ENCODE data around the gene KARS1. TPM values are rescaled to one million over a fixed set of nuclear protein-coding genes. Genes with fewer than 3 reads are reported as not detected.

The KARS1 gene
- 119 and 121 TPM in 2 replicates for total RNA-seq

DNA sequence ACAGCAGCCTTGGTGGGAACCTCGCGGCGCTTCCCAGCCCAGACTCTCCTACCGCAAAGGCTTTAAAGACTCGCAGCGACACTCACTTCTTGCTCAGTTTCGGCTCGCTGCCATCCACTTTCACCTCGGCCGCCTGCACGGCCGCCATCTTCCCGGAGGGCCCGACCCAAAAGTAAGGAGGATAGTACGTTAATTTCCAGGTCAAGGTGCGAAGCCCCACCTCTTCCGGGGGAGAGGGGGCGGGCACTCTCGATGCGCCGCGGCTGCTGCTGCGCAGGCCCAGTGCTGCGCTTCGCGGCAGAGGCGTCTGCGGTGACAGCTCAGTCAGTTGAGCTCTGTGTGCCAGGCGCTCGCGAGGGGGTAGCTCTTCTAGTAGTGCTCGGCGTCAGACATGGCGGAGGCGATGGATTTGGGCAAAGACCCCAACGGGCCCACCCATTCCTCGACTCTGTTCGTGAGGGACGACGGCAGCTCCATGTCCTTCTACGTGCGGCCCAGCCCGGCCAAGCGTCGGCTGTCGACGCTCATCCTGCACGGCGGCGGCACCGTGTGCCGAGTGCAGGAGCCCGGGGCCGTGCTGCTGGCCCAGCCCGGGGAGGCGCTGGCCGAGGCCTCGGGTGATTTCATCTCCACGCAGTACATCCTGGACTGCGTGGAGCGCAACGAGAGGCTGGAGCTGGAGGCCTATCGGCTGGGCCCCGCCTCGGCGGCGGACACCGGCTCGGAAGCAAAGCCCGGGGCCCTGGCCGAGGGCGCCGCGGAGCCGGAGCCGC is at the start of gene KARS1, which contains the start of gene TERF2IP:
KARS1 (minus strand) TSS at position 174 of the 773 bp plus-strand sequence; CDS start at position 148, 26 bp downstream.
TERF2IP (plus strand) TSS at position 282 of the 773 bp plus-strand sequence; CDS start at position 392, 110 bp downstream.
- peak; percentile 96 for DNase-seq (ENCODE audit: low read depth in 2 of 2)

DNA sequence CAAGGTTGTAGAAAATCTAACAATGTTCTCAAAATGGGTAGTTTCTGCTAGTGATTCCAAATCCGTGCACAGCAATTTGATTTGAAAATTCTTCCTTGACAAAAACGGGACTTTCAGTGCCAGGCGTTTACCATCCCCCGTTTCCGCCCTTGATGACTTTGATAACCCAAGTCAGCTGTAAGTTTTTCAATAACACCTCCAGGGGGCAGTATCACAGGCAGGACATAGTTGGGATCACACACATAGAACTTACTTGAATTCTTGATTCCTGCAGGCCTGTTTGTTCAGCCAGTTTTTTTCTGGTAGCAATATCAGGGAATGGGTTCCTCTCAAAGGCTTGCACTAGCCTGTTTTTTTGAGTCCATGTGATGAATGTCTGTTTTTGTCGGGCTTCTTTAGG is 48.2 kb upstream of the KARS1 start:
- no peak for DNase-seq (ENCODE audit: low read depth in 2 of 2)

DNA sequence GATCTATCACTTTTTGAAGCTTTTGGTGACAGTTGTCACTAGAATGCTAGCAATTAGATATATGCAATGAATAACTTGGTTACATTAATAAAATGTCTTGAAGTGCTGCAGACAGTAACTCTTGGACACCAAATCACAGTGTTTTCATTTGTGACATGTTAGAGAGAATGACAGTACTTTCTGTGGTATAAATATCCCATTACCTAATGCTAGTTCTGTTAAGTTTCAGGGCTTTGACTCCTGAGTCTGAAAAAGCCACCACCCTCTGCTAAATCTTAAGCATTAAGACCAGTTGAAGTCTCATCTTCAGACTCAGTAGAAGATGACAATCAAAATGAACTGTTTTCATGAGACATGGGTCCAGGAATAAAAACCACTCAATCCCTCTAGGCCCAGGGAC is 39.9 kb upstream of the KARS1 start:
- DNase-seq (ENCODE audit: low read depth in 2 of 2): no peak

DNA sequence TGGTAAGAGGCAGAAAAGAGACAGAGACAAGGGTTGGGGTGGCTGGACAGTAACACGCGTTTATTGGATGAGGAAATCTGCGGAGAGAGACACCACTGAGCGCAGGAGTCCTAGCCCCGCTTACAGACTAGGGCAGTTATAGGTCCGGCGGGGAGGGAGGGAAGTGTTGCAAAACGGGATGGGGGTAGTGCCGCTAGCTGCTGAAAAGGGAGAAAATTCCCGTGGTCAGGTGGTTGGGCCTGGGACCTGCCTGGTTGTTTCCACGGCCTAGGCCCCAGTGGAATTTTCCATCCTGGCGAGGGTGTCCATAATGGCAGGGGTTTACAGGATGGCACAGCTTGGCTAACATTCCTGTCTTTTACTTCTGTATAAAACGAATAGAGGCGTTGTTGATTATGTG is 34.8 kb upstream of the KARS1 start:
- no peak for DNase-seq (ENCODE audit: low read depth in 2 of 2)

DNA sequence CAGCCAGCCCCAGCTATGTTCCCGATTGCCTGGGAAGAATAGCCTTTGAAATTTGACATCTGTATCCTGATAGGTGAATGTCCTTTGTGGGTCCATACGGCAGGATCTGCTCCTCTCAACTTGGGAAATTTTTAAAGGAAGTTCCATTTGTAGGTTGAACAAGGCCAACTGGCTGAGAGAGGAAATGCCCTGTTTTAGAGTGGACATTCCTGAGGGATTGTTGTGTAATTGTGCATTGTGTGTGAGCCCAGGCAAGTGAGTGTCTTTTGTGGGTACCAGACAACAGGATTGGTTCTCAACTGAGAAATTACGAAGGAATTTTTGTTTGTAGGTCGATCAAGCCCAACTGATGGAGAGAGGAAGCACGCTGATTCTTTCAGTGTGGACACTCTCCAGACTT is 31.9 kb upstream of the KARS1 start:
- DNase-seq (ENCODE audit: low read depth in 2 of 2): peak; percentile 29 to 60

DNA sequence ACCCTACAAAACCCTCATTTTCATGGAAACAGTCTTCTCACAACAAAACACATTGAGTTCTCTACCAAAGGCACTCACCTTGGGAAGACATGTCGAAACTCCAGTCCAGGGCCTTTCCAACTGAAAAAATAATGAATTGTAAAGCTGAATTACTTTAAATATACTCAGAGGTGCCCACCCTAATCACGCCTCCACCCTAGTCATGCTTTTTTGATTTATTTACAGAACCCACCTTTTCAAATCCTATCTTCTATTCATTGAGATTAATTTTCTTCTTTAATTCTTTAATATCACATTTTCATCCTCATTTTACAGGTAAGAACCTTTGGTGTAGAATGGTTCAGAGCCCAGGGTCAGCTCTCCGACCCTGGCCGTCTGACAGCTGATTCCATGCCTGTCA is 29.4 kb upstream of the KARS1 start, which contains the start of gene CPHXL2:
CPHXL2 (minus strand) TSS at position 101 of the 400 bp plus-strand sequence; CDS start at position 91, 10 bp downstream.
- no peak for DNase-seq (ENCODE audit: low read depth in 2 of 2)

DNA sequence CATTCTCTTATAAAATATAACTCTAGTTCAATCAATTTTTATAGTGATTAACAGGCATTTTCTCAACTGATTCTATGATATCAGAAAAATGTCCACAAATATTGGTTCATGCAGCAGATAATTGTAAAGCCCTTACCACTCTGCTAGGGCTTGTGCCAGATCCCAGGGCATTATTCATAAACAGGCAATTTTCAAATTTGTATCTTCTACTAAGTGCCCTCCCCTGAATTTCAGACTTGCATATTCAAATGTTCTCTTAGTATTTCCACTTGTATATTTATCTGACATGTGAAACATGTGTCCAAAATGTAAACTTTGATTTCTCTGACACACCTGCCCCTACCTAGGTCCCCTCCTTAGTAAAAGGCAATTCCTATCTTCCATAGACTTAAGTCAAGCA is 20.0 kb upstream of the KARS1 start:
- DNase-seq (ENCODE audit: low read depth in 2 of 2): no peak

DNA sequence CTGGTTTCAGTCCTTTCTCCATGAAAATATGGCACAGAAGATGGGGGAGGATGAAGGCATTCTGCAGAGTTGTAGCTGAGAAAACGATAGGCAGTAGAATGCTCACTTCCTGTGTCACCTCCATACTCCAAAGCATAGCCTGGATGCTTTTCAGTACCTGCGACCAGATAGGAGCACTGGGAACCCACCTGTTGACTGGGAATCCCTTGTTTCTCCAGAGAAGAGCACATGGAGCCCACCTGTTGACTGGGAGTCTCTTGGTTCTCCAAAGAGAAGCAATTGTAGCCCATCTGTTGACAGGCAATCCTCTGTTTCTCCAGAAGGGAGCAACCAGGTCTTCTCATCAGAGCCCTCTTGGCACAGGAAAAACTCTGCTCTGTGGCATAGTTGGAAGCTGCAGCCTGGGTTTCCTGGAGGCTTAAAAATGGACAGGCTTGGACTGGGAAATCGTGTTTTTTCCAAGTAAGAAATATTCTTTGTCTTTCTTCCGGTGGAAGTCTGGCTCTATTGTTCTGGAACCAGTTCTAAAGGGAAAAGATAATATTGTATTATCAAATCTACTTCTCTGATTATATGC is 13.3 kb upstream of the KARS1 start:
- DNase-seq (ENCODE audit: low read depth in 2 of 2): peak; percentile 38 to 62

DNA sequence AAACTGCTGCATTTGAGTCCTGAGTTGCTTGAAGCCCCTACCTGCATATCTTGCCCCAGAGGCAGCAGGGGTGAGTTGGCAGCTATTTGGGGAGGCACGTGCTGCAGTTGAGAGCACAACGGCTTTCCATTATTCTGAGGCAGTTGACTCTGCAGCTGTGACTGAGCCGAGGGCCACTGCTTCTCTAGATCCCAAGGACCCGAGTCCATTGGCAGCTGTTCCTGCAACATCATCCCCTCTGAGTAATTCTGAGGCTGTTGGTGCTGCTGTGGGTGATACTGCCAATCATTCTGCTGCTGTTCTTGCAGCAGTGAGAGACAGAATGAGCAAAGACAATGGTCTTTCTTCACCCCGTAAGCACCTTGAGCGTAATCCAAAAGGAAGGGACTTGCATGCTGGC is 12.9 kb upstream of the KARS1 start:
- DNase-seq (ENCODE audit: low read depth in 2 of 2): no peak

DNA sequence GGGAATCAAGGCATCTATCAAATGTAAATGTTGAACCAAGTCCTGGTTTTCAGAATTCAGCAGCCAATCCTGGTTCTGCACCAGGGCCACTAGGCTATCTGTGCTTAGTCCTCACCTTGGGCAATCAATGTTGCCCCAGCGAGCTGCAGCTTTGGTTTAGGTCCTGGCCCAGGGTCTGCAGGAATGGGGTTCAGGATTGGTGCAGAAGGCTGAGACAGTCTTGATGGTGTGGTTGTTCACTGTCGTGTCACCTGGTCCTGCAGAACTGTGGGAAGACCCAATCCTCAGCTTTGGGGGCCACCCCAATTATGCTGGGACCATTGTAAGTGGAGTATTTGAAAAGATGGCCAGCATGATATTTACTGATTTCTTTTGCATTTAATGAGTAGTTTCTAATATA is 10.7 kb upstream of the KARS1 start:
- DNase-seq (ENCODE audit: low read depth in 2 of 2): no peak

DNA sequence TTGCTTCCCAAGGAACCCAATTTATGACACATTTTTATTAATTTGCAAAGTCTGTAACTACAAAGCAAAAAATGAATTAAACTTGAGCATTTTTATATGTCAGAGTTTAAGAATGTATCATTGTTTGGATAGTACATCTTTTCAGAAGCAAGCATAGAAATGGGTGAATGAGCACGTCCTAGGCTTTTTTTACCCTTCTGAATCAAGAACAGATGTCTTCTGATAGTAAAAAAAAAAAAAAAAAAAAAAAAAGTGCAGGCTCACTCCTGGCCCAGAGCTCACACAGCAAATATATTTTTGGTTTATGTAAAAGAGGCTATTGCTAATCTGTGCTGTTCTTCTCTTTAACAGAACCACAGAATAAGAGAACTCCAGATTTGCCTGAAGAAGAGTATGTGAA is 6.5 kb upstream of the KARS1 start:
- no peak for DNase-seq (ENCODE audit: low read depth in 2 of 2)

DNA sequence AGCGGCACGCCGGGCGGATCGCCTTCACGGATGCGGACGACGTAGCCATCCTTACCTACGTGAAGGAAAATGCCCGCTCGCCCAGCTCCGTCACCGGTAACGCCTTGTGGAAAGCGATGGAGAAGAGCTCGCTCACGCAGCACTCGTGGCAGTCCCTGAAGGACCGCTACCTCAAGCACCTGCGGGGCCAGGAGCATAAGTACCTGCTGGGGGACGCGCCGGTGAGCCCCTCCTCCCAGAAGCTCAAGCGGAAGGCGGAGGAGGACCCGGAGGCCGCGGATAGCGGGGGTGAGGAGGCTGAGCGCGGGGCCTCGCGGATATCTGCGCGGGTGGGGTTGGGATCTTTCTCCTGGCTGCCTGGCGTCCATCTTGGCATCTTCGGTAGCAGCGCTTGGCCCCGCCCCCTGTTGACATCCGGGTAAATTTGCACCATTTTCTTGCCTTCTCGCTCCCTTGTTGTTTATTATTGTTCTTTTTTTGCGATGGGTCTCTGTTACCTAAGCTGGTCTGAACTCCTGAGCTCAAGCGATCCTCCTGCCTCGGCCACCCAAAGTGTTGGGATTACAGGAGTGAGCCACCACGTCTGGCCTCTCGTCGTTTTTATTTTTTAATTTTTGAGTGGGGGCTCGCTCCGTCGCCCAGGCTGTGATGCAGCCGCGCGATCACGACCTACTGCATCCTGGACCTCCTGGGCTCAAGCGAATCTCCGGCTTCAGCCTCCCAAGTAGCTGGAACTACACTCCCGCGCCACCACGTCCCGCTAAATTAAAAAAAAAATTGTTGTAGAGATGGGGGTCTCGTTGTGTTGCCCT is 1.0 kb upstream of the KARS1 start:
- peak; percentile 70 to 81 for DNase-seq (ENCODE audit: low read depth in 2 of 2)

DNA sequence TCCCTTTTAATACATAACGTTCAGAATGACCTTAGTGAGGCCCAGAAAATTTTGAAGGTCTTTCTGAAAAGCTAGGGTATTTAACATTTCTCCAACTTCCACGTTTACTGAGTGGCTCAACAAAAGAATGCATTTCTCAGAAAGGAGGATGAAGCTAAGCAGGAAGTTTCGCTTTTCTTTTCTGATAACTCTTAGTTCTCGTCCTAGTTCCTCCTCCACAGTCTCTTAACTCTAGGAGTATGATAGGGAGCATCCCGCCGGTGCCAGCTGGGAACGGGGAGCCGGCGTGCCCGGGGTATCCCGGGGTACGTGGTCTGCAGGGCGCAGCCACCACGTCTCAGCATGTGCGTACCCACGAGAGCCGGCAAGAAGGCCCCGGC is 363 bp downstream of the KARS1 start:
- DNase-seq (ENCODE audit: low read depth in 2 of 2): no peak

DNA sequence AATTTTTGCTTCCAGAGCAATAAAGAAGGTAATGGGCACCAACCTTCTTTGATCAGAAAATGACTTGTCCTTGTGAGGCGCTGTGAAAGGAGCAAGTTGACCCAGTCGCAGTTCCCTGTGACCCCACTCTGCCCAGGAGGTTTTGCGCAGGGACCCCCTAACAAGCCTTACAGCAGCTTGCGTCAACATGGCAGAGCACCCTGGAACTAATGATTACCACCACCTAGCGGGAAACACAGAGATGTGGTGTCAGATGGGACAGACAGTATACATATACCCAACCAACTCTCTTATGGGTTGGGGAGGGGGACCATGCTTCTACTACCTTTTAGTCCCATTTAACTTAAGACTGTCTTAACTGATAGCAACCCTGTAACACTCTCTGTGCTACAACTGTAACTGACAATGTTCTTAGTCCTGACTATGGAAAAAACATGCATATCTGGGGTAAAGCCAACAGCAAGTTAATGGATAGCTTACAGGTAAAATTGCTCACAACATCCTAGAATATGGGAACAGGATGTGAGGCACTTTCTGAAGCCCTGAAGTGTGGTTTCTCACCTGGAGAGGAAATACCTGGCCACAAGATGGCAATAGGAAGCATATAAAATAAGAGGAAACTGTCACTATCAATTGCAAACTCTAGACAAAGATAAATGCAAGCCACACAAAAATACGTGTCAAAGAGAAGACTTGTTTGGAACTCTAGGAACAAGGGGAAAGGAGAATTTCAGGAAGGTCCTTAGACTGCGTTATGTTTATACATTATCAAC is 3.0 kb downstream of the KARS1 start:
- DNase-seq (ENCODE audit: low read depth in 2 of 2): no peak

DNA sequence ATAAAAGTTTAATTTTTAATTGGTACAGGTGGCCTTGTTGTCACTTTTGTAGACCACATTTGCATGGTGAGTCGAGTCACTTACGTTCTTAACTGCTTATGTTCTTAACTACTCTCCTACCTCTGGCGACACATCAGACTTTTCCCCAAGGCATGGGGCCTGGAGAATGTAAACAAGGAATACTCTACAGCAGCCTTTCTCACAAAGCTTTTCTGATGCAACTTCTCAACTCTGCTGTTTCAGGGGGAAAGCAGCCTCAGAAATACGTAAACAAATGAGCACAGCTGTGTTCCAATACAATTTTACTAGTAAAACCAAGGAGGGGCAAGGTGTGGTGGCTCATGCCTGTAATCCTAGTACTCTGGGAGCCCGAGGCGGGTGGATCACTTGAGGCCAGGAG is 6.9 kb downstream of the KARS1 start:
- DNase-seq (ENCODE audit: low read depth in 2 of 2): no peak

DNA sequence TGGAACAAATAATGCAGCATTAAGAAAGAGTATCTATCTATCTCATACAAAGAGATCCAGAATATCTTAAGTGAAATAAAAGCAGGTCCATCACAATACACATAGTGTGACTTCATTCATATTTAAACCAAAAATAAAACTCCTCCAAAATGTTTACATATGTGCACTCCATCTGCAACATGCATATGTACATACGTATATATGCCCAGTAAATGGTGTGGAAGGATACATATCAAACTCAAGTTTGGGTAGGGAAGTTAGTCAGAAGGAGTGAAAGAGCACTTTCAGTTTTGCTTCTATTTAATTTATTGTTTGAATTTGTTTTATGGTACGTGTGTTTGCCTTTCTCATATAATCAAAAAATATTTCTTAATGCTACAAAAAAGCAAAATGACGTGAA is 12.4 kb downstream of the KARS1 start:
- DNase-seq (ENCODE audit: low read depth in 2 of 2): no peak

DNA sequence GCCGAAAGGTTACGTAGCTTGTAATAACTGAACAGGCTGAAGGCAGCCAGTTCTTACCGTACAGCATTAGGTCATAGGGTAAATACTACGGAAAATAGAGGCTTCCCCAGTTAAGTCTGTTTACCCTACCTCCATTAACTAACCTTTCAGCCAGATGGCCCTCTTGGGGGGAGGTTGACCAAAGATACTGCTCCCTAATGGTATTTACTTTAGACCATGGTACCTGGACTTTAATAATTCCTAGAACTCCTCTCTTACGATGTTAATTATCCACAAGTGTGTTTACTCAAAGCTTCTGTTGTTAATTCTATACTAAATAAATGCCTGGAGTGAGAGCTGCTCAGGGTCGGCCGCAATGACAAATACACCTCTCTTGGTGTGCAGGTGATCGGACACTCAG is 14.6 kb downstream of the KARS1 start:
- DNase-seq (ENCODE audit: low read depth in 2 of 2): no peak

DNA sequence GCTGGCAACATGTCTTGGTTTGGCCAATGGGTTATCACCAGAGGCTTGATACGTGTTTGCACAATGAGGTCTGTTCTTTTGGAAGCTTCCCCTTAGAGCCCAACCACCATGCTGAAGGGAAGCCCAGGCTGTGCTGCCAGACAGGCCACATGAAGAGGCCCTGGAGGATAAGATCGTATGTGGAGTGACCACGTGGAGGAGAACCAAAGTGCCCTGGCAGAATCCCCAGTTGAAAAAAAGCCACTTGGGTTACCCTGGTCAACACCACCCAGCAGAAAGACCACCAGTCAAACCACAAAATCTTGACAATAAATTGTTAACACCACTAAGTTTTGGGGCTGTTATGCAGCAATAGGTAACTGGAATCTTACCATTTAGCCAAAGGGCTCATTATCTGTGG is 17.4 kb downstream of the KARS1 start:
- no peak for DNase-seq (ENCODE audit: low read depth in 2 of 2)

DNA sequence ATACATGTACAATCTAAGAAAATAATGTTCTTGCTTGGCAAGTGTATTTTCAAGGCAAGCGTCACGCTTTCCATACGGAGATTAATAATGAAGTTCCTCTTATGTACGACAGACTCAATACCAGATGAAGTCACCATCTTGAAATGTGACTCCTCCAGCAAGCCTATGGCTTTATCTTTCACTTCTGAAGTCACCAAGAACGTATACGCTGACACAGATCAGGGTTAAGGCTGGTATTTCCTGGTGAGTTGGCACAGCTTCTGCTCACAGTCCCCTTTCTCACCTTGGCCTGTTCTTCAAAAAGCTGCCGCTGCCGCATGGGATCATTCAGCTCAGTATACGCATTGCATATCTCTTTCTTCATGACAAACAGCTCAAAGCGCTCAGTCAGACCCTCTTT is 18.3 kb downstream of the KARS1 start:
- no peak for DNase-seq (ENCODE audit: low read depth in 2 of 2)

DNA sequence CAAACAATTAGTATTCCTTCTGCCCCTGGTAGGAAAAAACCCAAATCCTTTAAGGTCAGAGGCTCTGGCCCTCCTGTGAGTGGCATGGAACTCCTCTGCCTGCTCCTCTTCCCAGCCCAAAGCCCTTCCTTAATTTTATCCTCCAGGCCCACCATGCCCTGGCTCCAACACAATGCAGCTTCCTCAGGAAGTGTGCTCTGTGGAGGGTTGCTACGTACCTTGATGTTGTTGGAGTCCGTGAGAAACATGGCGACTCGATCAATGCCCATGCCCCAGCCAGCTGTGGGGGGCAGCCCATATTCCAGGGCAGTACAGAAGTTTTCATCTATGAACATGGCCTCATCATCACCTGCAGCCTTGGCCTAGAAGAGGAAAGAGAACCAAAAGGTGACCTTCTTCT is 19.1 kb downstream of the KARS1 start:
- DNase-seq (ENCODE audit: low read depth in 2 of 2): peak; percentile 40 to 52

DNA sequence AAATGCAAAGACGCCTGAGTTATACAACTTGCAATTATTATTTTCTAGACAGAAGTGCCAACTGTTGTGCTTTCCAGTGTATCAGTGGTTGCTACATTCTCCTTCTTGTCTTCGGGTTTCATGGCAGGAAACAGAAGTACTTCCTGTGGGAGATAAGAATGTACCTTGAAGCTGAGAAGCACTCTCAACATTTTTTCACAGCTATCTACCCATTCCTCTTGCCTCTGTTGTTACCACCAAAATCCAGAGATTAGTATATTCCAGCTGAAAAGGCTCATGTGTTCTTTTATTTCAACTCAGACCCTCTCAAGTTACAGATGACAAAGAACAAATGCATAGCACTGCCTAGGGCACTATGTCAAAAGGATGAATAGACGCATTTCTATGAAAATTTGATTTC is 19.6 kb downstream of the KARS1 start:
- DNase-seq (ENCODE audit: low read depth in 2 of 2): peak in 1 of 2 donors; percentile 62

DNA sequence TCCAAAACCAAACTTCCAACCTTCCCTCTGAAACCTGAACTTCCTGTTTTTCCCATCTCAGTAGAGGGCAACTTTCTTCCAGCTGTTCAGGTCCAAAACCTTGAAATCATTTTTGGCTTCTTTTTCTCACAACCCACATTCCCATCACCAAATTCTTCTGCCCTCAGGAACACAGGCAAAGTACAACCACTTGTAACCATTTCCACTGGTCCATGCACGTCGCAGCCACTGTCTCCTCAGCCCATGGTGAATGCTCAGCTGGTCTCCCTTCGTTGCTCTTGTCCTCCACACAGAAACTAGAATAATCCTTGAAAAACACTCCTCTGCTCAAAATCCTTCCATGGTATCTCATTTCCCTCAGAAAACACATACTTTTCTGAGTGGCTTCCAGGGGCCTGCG is 20.7 kb downstream of the KARS1 start:
- DNase-seq (ENCODE audit: low read depth in 2 of 2): no peak
